NCI-H526 (cell line): ENCODE measurements around the gene COMMD10.
"Not testable (repeated sequence)": the region's sequence is repeated elsewhere in the genome, so short reads cannot be mapped to it uniquely, and the experiment has no call there.

Experiments used
- DNase-seq, 2 experiments: peaks; one replicate each; lab custom pipeline; 2025; lab: John Stamatoyannopoulos, UW

Gene COMMD10

GRCh38 chr5:116097301-116097700, 12.5 kb downstream of the COMMD10 start:
- DNase-seq, result no peak

- no peak for DNase-seq
These were observed 14.2 kb downstream of the COMMD10 start for GRCh38 chr5:116098998-116099397.

DNA sequence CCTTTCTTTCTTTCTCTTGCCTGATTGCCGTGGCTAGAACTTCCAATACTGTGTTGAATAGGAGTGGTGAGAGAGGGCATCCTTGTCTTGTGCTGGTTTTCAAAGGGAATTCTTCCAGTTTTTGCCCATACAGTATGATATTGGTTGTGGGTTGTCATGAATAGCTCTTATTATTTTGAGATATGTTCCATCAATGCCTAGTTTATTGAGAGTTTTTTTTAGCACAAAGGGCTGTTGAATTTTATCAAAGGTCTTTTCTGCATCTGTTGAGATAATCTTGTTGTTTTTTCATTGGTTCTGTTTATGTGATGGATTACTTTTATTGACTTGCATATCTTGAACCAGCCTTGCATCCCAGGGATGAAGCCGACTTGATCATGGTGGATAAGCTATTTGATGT, 20.1 kb downstream of the COMMD10 start:
- not testable (repeated sequence) for DNase-seq

DNA sequence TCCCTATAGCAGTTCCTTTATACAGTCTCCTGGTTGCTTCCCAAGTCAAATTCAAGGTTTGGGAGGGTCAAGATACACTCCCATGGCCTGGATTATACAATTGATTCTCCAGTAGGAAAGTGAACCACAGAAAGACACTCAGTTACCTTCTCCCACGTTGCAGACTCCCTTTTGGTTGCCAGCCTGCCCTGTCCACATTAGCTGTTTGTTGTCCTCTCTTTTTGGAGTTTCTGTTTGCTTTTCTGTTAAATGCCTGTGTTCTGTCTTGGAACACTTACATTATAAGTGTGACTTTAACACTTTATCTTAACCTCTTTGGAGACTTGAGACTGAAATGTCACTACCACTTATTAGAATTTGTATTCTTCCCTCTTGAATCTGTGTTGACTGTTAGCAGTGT, 30.3 kb downstream of the COMMD10 start:
- DNase-seq, result no peak

DNA sequence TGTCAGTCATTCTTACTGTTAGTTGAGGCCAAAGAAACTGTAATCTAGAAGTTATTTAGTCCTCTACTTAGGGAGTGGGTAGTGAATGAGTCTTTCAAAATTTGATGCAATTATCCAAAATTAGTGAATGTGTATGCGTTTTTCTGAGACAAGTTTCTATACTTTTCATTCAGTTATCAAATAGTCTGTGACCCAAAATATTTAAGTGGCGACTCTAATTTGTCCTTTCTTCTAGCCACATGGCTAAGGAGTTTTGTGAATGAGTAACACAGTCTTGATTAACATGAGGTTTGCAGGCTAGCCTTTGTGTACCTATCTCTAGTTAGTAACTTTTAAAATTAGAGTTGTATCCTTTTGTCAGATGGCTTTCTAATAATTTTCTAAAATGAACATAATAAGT, 45.6 kb downstream of the COMMD10 start:
- no peak for DNase-seq

- no peak for DNase-seq
These were observed 46.2 kb downstream of the COMMD10 start for GRCh38 chr5:116130976-116131375.

DNA sequence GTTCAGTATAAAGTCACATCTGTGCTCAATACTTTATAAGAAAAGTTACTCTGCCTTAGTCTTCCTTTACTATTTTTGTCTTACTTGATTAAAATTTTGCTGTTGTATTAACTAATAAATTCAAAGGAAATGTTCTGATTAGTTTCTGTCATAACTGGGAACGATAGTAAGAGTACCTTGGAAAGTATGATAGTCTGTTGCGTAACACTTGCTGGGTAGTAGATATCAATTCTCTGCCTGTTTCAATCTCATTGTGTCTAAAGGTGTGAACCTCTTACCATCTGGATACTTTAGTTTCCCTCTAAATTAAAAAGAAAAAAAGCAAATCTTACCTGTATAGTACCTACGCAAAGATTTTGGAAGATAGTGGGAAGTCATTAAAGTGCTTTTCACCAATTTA, 48.5 kb downstream of the COMMD10 start:
- no peak for DNase-seq

DNA sequence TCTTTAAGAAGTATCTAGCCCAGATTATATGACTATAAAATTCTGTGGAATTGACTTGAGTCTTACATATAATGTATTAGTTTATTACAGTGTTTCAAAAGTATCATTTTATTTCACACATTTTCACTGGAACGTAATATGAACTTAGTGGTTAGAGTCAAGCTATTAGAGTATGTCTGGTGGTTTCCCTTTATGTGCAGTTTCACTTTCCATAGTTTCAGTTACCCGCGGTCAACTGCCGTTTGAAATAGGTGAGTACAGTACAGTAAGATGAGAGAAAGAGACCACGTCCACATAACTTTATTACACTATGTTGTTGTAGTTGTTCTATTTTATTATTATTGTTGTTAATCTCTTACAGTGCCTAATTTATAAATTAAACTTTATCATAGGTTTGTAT, 50.5 kb downstream of the COMMD10 start:
- no peak for DNase-seq

- DNase-seq, result peak; percentile 3 to 68
These were observed 52.9 kb downstream of the COMMD10 start for GRCh38 chr5:116137544-116138378.

DNA sequence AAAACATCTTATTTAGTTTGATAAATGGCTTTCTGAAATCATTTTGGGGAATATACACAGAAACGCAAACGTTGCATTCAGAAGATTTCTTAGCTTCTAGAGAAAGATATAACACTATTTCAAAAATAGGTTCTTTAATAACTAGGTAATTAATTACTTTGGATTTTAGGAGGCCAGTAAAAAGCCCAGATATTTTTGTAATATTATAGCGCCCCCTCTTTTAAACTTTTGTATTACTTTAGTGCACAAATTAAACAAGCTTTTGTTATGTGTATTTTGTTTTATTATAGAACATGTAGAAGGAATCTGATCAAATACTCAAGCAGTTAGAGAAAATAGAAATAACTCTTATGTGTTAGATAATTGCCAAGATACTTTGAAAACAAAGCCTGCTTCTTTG, 57.7 kb downstream of the COMMD10 start:
- DNase-seq, result no peak

- no peak for DNase-seq
These were observed 59.3 kb downstream of the COMMD10 start for GRCh38 chr5:116144103-116144502.

- DNase-seq, result no peak
These were observed 60.2 kb downstream of the COMMD10 start for GRCh38 chr5:116144991-116145390.

DNA sequence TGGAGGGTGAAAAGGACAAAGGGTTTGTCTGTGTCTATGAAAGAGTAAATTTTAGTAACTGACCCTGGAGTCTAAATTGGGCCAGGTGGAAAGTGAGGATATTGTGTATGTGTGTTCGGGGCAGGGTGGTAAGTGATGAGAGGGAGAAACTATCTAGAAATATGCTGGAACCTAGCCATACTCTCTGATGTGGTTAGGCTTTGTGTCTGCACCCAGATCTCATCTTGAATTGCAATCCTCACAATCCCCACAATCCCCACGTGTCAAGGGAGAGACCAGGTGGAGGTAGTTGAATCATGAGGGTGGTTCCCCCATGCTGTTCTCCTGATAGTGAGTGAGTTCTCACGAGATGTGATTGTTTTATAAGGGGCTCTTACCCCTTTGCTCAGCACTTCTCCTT, 60.6 kb downstream of the COMMD10 start:
- DNase-seq, result no peak

DNA sequence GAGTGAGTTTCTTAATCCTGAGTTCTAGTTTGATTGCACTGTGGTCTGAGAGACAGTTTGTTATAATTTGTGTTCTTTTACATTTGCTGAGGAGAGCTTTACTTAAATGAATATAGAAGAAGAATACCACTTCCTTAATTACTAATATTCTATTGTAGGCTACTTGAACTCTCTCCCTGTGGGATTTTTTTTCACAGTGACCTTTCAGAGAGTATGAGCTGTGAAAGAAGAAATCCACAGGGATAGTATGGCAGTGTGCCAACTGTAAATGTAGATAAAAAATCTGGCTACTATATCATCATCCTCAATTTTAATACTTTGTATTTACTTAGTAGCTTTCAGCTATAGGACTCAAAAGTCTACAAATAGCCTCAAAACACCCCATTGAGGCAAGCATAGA, 67.3 kb downstream of the COMMD10 start:
- no peak for DNase-seq

DNA sequence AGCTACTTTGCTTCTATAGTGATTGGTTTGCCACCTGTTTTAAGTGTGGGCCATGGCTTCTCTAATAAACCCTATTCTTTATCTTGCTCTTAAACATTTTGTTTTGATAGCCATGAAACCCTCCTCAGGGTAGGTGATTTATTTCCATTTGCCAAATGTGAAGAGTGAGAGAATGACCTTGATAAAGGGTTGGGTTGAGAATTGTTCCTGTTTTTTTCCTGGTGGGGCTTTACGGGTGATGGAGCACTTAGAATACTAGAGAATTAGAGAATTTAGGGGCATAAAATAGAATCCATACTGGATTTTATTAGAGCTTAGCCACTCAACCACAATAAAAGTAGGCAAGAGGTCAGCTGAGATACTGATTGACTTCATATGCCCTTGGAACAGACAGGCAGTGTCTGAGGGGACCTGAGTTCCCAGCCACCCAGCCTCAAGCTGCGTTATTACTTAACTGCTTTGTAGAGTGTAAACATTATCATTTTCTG, 68.9 kb downstream of the COMMD10 start:
- no peak for DNase-seq

GRCh38 chr5:116154252-116154651, 69.4 kb downstream of the COMMD10 start:
- DNase-seq, result no peak

- no peak for DNase-seq
These were observed 70.1 kb downstream of the COMMD10 start for GRCh38 chr5:116154931-116155330.

DNA sequence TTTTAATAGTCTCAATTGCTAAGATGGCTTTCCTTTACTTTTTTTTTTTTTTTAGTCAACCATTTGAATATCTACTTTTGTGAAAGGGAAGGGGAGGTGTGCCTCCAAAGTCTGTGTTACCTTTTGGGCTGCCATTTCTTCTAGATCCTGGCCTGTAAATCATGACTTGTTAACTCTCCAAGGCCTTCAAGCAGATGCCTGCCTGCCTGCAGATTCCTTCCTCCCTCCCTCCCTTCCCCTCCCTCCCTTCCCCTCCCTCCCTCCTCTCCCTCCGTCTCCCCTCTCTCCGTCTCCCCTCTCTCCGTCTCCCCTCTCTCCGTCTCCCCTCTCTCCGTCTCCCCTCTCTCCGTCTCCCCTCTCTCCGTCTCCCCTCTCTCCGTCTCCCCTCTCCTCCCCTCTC, 73.1 kb downstream of the COMMD10 start:
- DNase-seq, result no peak

DNA sequence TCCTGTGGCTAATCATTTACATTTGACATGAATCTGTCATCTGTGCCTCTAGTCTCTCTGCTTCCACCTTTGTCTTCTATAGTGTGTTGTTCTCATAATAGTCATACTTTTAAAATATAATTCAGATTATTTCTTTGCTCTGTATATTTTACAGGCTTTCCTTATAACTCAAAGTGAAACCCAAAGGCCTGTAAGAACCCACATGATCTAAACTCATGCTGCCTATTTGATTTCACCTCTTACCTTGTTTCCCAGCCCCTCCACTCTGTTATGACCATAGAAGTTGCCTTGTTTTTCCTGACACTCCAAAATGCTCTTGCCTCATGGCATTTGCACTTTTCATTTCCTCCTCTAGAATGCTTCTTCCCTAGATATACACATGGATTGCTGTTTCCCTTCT, 74.2 kb downstream of the COMMD10 start:
- no peak for DNase-seq

GRCh38 chr5:116174111-116174510, 89.3 kb downstream of the COMMD10 start:
- DNase-seq, result no peak

DNA sequence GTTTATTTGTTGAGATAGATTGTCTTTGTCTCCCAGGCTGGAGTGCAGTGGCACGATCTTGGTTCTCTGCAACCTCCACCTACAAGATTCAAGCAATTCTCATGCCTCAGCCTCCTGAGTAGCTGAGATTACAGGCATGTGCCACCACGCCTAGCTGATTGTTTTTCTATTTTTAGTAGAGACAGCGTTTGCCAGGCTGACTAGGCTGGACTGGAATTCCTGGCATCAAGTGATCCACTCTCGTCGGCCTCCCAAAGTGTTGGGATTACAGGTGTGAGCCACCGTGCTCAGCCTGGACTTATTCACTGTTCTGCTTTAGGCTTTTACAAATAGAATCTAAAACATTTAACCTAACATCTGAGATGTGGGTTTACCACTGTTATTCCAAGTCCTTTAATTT, 91.3 kb downstream of the COMMD10 start:
- DNase-seq, result no peak

DNA sequence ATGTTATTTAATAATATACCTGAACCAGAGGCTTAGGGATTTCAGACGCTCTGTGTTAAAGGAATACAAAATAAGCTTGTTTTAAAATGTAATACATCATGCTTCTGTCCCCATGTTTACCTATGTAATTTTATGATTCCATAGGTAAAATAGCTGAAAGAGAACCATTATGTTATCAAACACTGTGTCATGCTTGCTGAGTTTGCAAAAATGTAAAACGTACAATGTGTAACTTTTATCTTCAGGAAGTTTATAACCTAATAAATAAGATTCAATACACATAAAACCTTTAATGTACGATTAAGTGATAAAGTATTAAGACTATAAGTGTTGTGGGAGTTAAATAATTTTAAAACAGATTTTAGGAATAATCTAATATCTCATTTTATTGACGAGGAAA, 94.1 kb downstream of the COMMD10 start:
- DNase-seq, result no peak

DNA sequence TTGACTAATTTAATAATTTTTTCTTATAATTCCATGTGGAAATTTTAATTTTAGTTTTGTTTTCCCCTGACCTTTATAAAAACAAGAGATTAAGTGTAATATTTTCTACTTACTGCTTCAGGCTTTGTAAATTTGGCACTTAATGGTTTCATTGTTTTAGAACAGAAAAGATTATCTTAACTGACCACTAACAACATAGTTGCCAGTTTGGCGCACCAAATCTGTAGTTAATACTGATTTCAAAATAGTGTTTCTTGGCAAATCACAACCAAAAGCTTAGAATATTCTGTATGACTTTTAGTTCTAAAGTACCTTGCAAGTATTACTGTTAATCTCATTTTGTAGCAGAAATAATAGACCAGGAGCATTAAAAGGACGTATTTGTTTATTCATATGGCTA, 124.3 kb downstream of the COMMD10 start:
- no peak for DNase-seq

- DNase-seq, result no peak
These were observed 127.4 kb downstream of the COMMD10 start for GRCh38 chr5:116212225-116212624.
